PC-3 (cell line): ENCODE data around the gene RELL1. TPM values are rescaled to one million over a fixed set of nuclear protein-coding genes. Genes with fewer than 3 reads are reported as not detected.

Experiments
- ATAC-seq: fragments of 200-7000 bp; cut with Tn5 transposase; 2 replicates; pipeline ENCODE4 v1.9.1; 2020; ENCODE audit warnings: mild to moderate bottlenecking, moderate library complexity
- Bru-seq: library from RNA; stranded (reverse); fragments of 400-500 nt; gene quantifications from one replicate; lab custom pipeline; 2021; lab: Mats Ljungman, UMichigan
- BruChase-seq, 2 experiments: library from RNA; stranded (reverse); fragments of 400-500 nt; gene quantifications; one replicate each; lab custom pipeline; 2021; lab: Mats Ljungman, UMichigan
- BruUV-seq: library from RNA; stranded (reverse); fragments of 400-500 nt; replicated peaks from 2 replicates; lab custom pipeline; 2021; lab: Mats Ljungman, UMichigan
- CTCF ChIA-PET: fragments of 300-600 bp; sonication (Branson Sonifier 250); formaldehyde crosslinking; loops from one replicate; lab custom pipeline; 2022; ENCODE audit warnings: antibody characterized with exemption; lab: Charles Lee
- POLR2A ChIA-PET: fragments of 300-600 bp; sonication (Branson Sonifier 250); formaldehyde crosslinking; loops from one replicate; lab custom pipeline; 2022; ENCODE audit warnings: antibody characterized with exemption; ENCODE audit not compliant: unreplicated experiment; lab: Charles Lee
- DNase-seq: peaks from one replicate; pipeline ENCODE4 v3.0.0-alpha.2; 2015
- H2AFZ ChIP-seq: fragments of 300-600 bp; sonication (generic); 2 replicates; pipeline ENCODE4 v1.6.0; 2016; ENCODE audit warnings: antibody characterized with exemption, low read length
- H3F3A ChIP-seq: fragments of 300-600 bp; sonication (generic); one replicate; pipeline ENCODE4 v1.6.0; 2017; ENCODE audit warnings: antibody characterized with exemption, low read length, control low read depth, mild to moderate bottlenecking; ENCODE audit not compliant: unreplicated experiment
- H3K27ac ChIP-seq: fragments of 300-600 bp; sonication (generic); 2 replicates; pipeline ENCODE4 v1.5.1; 2016; ENCODE audit warnings: mild to moderate bottlenecking, low read length
- H3K27me3 ChIP-seq: fragments of 300-600 bp; sonication (generic); 2 replicates; pipeline ENCODE4 v1.6.1; 2016; ENCODE audit warnings: low read length, mixed read lengths
- H3K36me3 ChIP-seq: fragments of 300-600 bp; sonication (generic); 2 replicates; pipeline ENCODE4 v1.6.1; 2016; ENCODE audit warnings: low read depth, mixed run types, low read length, mixed read lengths
- H3K4me1 ChIP-seq: fragments of 300-600 bp; sonication (generic); 2 replicates; pipeline ENCODE4 v1.5.1; 2016; ENCODE audit warnings: low read length; ENCODE audit not compliant: insufficient read depth
- H3K4me2 ChIP-seq: fragments of 300-600 bp; sonication (generic); 2 replicates; pipeline ENCODE4 v1.6.0; 2016; ENCODE audit warnings: low read length
- H3K4me3 ChIP-seq: fragments of 300-600 bp; sonication (generic); 2 replicates; pipeline ENCODE4 v1.5.1; 2016; ENCODE audit warnings: mild to moderate bottlenecking, low read length, mixed read lengths
- H3K79me2 ChIP-seq: fragments of 300-600 bp; sonication (generic); 2 replicates; pipeline ENCODE4 v1.6.1; 2017; ENCODE audit warnings: low read length, mixed read lengths
- H3K9ac ChIP-seq: fragments of 300-600 bp; sonication (generic); 2 replicates; pipeline ENCODE4 v1.6.0; 2016; ENCODE audit warnings: mild to moderate bottlenecking, low read length
- H3K9me2 ChIP-seq: fragments of 300-600 bp; sonication (generic); replicated peaks from 2 replicates; pipeline ENCODE4 v1.6.1; 2016; ENCODE audit warnings: mixed run types, low read length, mixed read lengths
- H3K9me3 ChIP-seq: fragments of 300-600 bp; sonication (generic); 2 replicates; pipeline ENCODE4 v1.6.1; 2016; ENCODE audit warnings: low read length, mixed read lengths
- H4K20me1 ChIP-seq: fragments of 300-600 bp; sonication (generic); 2 replicates; pipeline ENCODE4 v1.6.1; 2016; ENCODE audit warnings: low read length, mixed read lengths
- CTCF ChIP-seq: fragments of 300-600 bp; sonication (generic); conservative IDR thresholded peaks from 2 replicates; pipeline ENCODE4 v1.5.1; 2017; ENCODE audit warnings: antibody characterized with exemption, low read depth, mild to moderate bottlenecking, low read length
- EZH2 ChIP-seq: fragments of 300-600 bp; sonication (generic); IDR thresholded peaks from one replicate; pipeline ENCODE4 v1.6.1; 2017; ENCODE audit warnings: antibody characterized with exemption, mild to moderate bottlenecking, low read length; ENCODE audit not compliant: unreplicated experiment
- EZH2phosphoT487 ChIP-seq: fragments of 300-600 bp; sonication (generic); IDR thresholded peaks from 2 replicates; pipeline ENCODE4 v1.6.1; 2018; ENCODE audit warnings: mild to moderate bottlenecking, antibody characterized with exemption, low read length, borderline replicate concordance
- intact Hi-C: fragments of 100-400 bp; cut with micrococcal nuclease; formaldehyde crosslinking; loops from 2 replicates; pipeline ENCODE4 v1.9.0; 2023
- long read RNA-seq: library from polyadenylated mRNA; unstranded; transcript quantifications from one replicate; pipeline ENCODE4 v2.0.0, GENCODE V29; 2021; ENCODE audit not compliant: unreplicated experiment
- total RNA-seq: library from RNA; depleted of rRNA; stranded (reverse); fragments of >200 nt; gene quantifications from 2 replicates; pipeline ENCODE4 v1.2.3, GENCODE V29; 2014; rRNA removed

RELL1 gene
- total RNA-seq = 14.6 and 19.5 TPM in 2 replicates
- percentile 35 among the genes with signal in this experiment for Bru-seq, nascent RNA
- BruChase-seq, experiment 1, labeled RNA remaining after a 6-hour chase = percentile 30 among the genes with signal in this experiment
- percentile 25 among the genes with signal in this experiment for BruChase-seq, experiment 2, labeled RNA remaining after a 2-hour chase
- long read RNA-seq, partial matches to known transcripts = 0 of 6 reads
- long read RNA-seq, other reads (novel, unspliced or antisense) = 3 of 6 reads

GRCh38 chr4:37686373-37687193 is at the start of gene RELL1:
RELL1 (minus strand) TSS chr4:37686376; CDS start chr4:37686287, 89 bp downstream.
- peak; percentile 88 for ATAC-seq
- Histone ChIP-seq H3K4me1 (peaks cover 10% of the 10 kb centered on the region), H3K79me2 (no peaks in the 10 kb centered on the region), H4K20me1 (no peaks in the 10 kb centered on the region), H3K9ac (peak within 1 kb of the TSS; percentile 69), H3K4me2 (peak within 1 kb of the TSS; percentile 96), H3K9me2 (no peaks in the 10 kb centered on the region), H3K27me3 (no peaks in the 10 kb centered on the region), H2AFZ (peak within 1 kb of the TSS; percentile 93), H3K4me3 (peak within 1 kb of the TSS; percentile 85), H3K27ac (no peak within 1 kb of the TSS), H3F3A (no peaks in the 10 kb centered on the region), H3K9me3 (no peaks in the 10 kb centered on the region), H3K36me3 (no peaks in the 10 kb centered on the region)
- ChIA-PET POLR2A (interaction anchor here (0.6 kb wide), 3 partner anchors 29 to 33 kb away, joined by 4 read pairs; no protein-coding TSS in a partner anchor), CTCF (interaction anchor here (0.6 to 0.9 kb wide), 4 partner anchors 71 to 140 kb away, joined by 3 to 6 read pairs (median 3); partner anchors contain the start of gene PGM2)
- TF ChIP-seq EZH2phosphoT487 (no peak), EZH2 (no peak), CTCF (no peak)
- intact Hi-C loops = loop anchor here (5.0 kb wide), 2 partner anchors 39 to 116 kb away; no protein-coding TSS in a partner anchor
- DNase-seq = peak; percentile 97
- BruUV-seq = no TSS peak

GRCh38 chr4:37735578-37735977 is 49.4 kb upstream of the RELL1 start:
- no peaks in the 10 kb centered on the region for H3K79me2 ChIP-seq
- H3K4me3 ChIP-seq = no peak overlapping the region
- H3K9me2 ChIP-seq = no peaks in the 10 kb centered on the region
- H3K4me2 ChIP-seq = no peak overlapping the region
- H3K9ac ChIP-seq = no peak overlapping the region
- TF ChIP-seq CTCF (no peak), EZH2phosphoT487 (no peak), EZH2 (no peak)
- ATAC-seq (no peak), DNase-seq (no peak)
- CTCF ChIA-PET = no interaction called here
- H4K20me1 ChIP-seq = no peaks in the 10 kb centered on the region
- H3F3A ChIP-seq = no peaks in the 10 kb centered on the region
- no peak overlapping the region for H2AFZ ChIP-seq
- no TSS peak for BruUV-seq
- no peaks in the 10 kb centered on the region for H3K9me3 ChIP-seq
- POLR2A ChIA-PET = no interaction called here
- no peak overlapping the region for H3K27ac ChIP-seq
- no peaks in the 10 kb centered on the region for H3K36me3 ChIP-seq
- intact Hi-C loops = no loop called here
- H3K4me1 ChIP-seq = no peaks in the 10 kb centered on the region; the same call in 1 of the 2 replicates
- H3K27me3 ChIP-seq = no peaks in the 10 kb centered on the region
